CD4-positive, alpha-beta T cell treated with Interleukin-15 for 4 hours (primary cell): ENCODE measurements around the gene FCGR3A.
"Not testable (repeated sequence)": the region's sequence is repeated elsewhere in the genome, so short reads cannot be mapped to it uniquely, and the experiment has no call there.

Experiments
- DNase-seq: peaks from one replicate; pipeline ENCODE4 v3.0.0-alpha.2; 2020; ENCODE audit warnings: low spot score

Gene FCGR3A

DNA sequence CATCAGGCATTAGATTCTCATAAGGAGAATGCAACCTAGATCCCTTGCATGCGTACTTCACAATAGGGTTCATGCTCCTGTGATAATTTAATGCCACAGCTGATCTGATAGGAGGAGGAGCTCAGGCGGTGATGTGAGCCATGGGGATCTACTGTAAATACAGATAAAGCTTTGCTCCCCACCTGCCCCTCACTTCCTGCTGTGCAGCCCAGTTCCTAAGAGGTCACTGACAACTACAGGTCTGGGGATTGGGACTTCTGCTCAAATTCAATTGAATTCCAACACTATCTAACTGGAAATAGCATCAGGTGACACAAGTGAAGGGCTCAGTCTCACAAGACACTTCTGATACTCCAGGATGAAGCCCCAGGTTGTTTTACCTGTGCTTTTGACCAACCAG lies 7.4 kb upstream of the FCGR3A start:
- not testable (repeated sequence) for DNase-seq

DNA sequence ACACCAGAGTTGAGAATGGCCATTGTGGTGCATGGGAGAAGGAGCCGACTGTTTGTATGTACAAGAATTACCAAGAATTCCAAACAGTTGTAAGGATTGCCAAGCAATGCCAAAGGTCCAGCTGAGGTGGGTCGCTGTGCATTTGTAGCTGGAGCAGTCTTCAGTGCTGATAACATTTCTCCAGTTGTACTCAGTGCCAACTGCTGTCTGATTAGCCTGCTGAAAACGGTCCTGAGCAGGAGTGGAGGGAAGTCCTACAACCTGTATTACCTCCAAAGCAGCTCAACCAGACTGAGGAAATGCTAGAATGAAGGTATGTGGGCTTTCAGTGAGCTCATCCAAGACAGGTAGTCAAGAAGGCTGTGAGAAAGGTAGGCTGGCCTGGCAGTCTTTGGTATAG lies 6.5 kb upstream of the FCGR3A start:
- not testable (repeated sequence) for DNase-seq

DNA sequence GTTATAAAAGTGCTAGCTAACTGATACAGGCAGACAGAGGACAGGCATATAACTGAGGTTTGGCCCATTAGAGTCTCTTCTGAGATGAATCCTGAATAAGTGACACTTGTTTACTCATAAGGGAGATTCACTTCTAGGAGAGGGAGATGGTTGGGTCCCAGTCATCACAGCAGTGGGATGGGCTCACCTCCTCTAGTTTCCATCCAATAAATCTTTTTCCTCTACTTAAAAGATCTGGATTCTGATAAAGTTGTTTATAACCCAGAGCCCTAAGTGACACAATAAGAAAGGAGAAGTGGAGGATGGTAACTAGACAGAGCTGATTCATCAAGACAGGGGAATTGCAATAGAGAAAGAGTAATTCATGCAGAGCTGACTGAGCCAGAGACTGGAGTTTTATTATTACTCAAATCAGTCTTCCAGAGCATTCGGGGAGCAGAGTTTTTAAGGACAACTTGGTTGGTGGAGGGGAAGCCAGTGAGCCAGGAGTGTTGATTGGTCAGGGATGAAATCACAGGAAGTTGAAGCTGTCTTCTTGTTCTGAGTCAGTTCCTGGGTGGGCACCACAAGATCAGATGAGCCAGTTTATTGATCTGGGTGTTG lies 5.3 kb upstream of the FCGR3A start:
- peak; percentile 49 for DNase-seq

DNA sequence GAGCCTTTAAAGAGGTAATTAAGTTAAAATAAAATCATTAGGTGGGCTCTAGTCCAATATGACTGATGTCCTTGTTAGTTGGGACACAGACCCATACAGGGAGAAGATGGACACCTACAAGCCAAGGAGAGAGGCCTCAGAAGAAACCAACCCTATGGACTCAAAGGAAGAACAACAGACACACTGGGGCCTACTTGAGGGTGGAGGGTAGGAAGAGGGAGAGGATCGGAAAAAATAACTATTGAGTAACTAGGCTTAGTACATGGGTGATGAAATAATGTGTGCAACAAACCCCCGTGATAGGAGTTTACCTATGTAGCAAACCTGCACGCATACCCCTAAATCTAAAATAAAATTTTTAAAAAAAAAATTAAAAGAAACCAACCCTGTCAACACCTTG lies 4.7 kb upstream of the FCGR3A start:
- not testable (repeated sequence) for DNase-seq

DNA sequence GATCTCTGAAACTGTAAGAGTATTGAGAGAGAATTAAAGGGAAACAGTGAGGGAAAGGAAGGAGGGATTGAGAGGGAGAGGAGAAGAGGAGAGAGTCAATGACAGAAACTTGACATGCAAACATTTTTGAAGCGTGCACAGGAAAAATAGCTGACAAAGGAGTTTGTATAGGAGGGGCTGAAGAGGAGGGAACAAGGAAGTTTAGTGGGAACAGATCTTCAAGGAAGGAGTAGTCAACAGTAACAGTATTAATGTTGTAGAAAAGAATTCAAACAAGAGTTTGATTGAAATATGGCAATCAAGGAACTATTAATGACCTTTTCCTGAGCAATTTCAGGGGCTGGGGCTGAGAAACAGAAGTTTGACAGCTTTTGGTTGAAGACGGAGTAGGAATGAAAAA lies 4.0 kb upstream of the FCGR3A start:
- DNase-seq: not testable (repeated sequence)

DNA sequence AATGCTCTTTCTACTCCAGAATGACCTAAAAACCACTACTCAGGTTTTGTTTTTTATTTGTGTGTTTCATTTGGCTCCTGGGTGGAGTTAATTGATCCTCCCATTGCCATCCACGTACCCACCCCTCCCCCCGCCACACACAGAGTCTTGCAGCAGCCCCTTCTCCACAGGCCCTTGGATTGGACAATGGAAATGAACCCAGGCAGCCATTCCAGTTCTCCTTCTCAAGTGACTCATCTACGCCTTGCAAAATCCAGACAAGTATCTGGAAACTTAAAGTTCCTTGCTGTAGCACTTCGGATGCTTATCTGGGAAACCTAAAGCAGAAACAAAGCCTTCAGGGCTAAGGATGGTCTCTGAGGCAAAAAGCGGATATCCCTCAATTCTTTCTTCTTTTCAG lies 1.3 kb upstream of the FCGR3A start:
- DNase-seq: not testable (repeated sequence)

DNA sequence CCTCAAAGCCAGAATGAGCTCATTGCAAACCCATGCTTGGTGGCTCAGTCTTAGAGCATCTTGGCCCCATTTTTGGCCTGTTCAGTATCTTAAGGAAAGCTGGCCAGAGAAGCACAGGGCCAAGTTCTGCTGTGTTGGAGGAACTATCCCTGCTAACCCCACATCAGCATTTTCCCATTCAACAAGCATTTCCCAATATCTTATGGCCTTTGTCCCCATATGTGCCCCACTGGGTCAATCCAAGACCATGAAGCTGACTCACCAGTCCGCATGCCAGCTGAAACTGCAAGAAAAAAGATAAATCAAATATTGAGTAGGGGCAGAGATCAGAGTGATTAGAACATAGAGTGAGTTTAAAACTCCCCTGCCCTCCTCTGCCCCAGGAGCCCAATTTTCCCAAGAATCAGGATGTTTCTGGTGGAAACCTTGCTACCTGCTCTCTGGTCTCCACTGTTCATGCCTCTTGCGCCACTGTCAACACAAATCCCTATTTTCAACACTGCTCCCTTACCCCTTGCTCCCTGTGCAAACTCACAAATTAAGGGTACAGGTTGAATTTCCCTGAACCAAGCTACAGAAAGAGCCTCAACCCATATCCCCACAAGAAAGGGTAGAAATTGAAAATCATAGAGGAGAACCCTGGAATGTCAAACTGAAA lies 740 bp downstream of the FCGR3A start:
- not testable (repeated sequence) for DNase-seq

DNA sequence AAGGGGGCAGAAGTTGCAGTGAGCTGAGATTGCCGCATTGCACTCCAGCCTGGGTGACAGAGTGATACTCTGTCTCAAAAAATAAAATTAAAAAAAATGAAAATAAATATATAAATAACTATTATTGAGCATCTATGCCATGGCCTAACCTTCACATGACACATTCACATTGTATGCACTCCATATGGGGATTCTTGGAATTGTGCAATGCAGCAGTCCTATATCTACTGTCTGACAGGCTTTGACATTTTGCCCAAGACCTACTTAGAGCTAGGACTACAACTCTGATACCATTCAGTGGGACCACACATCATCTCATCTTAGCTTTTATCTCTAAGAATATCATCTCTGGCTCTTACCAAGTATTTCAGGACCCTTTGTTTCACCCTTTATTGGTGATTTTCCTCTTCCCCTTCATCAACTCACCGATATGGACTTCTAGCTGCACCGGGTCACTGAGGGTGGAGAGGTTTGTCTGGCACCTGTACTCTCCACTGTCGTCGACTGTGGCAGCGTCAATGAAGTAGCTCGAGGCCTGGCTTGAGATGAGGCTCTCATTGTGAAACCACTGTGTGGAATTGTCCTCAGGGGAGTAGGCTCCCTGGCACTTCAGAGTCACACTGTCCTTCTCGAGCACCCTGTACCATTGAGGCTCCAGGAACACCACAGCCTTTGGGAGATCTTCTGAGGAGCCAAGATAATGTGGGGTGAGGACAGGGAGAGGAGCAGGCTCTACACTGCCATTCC lies 1.4 kb downstream of the FCGR3A start:
- DNase-seq: not testable (repeated sequence)

DNA sequence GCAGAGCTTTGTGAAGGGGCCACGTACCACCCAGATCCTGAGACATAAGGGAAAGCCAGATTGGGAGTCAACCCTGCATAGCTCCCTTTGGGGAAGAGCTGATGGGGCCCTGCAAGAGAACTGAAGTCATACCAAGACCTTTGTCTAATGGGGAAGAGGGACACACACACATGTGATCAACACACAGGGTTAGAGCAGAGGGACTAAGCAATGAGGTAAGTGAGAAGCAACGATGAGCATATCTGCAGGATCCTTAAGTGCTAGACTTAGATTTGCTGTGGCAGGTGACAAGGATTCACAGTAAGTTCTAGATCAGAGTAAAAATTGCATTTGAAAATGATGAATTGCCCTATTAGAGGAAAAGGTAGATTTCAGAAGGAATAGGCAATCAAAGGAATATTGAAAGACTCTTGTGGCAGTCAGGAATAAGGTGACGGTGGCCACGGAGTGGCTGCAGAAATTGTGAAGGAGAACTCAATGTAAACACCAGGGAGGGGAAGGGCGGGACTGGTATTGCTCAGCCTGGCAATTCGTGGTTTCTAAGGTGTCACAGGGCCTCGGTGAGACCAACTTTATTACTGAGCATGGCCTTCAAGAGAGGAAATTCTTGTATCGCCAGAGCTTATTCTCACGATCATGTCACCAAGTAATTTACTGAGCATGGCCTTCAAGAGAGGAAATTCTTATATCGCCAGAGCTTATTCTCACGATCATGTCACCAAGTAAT lies 4.5 kb downstream of the FCGR3A start:
- peak; percentile 47 for DNase-seq

DNA sequence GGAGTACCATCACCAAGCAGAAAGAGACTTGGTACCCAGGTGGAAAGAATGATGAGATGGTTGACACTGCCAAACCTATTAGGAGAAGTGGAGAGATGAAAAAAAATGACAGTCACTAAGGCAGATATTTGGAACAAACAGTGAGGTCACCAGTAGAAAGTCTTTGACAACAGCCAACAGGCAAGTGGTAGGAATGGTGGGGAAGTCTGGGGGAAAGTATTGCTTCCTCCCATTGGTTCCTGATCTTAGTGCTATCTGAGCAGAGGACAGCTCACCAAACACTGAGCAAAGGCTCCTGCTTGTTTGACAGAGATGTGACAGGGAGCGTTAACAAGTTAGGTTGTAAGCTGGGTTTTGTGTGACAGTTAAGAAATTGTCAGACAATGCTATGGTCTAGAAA lies 6.5 kb downstream of the FCGR3A start:
- not testable (repeated sequence) for DNase-seq

DNA sequence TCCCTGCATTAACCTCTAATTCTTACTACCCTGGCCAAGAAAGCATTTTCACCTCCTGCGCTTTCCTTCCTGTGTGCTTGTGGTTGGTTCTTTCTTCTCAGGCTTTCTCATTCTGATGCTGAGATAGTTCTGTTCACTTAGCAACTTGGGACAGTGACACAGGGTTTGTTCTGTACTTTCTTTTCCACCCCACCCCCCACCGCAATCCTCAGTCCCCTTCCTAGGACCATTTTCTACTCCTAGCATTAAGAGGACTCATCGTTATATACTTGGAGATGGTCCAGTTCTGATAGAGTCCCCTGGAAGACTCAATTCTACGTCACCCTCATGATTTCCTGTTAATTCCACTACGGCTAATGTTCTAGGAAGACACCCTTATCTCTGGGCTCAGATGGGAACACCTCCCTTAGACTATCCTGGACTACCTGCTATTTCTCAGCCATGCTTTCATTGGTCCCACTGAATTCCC lies 7.5 kb downstream of the FCGR3A start:
- peak; percentile 73 for DNase-seq

DNA sequence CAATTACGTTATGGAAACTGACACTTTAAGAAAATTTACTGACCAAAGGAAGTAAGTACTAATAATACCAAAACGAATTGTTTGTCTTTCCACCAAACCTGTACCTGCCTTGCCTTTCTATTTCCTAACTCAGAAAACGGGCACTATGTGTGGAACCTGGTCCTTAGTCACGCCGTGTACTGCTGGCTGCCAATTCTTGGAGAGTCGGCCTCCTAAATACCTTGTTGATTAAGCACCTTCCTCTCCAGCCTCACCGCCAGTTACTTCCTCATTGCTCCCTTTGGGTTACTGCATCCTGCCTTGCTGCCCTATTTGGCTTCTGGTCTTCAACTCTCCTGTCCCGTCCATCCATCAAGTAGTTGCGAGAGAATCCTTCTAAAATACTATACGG lies 9.1 kb downstream of the FCGR3A start:
- not testable (repeated sequence) for DNase-seq

DNA sequence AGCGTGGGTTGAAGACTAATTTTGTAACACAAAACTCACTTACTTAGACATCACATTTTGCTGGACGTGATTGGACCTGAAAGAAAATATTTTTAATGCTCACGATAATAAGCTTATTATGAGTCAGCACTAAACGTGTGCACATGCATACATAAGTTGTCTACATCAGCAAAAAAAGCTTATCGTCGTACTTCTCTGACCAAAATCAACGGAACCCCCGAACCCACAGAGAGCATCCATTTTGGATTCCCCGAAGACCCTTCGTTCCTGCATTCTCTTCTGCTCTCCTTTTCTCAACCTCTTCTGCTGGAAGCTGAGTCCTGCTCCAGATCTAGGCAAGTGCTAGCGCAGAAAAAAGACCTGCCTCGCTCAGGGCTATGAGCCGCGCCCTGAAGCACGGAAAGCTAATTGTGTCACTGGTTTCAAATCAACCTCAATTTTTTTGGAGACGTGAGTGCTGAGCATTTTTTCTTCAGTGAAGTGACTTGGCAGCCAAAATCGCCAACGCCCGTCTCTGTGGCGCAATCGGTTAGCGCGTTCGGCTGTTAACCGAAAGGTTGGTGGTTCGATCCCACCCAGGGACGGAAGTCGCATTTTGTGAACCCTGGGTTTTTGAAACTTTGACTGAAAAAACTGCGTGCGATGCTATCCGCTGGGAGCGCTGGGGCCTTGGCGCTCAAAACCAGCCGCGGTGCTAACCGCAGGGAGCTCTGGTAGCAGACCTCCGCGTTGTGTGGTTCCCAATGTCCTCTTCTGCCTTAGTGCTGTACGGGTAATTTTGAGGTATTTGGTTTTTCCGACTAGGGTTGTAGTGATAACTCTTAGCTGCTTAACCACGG lies 9.7 kb downstream of the FCGR3A start:
- peak; percentile 93 for DNase-seq

DNA sequence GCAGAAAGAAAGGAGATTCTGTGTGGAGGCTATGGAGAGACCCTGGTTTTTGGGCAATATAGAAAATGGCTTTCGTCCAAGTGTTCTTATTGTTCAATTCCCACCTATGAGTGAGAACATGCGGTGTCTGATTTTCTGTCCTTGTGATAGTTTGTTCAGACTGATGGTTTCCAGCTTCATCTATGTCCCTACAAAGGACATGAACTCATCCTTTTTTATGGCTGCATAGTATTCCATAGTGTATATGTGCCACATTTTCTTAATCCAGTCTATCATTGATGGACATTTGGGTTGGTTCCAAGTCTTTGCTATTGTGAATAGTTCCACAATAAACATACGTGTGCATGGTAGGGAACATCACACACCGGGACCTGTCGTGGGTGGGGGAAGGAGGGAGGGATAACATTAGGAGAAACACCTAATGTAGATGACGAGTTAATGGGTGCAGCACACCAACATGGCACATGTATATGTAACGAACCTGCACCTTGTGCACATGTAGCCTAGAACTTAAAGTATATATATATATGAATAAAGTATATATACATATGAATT lies 10.6 kb downstream of the FCGR3A start:
- DNase-seq: not testable (repeated sequence)

DNA sequence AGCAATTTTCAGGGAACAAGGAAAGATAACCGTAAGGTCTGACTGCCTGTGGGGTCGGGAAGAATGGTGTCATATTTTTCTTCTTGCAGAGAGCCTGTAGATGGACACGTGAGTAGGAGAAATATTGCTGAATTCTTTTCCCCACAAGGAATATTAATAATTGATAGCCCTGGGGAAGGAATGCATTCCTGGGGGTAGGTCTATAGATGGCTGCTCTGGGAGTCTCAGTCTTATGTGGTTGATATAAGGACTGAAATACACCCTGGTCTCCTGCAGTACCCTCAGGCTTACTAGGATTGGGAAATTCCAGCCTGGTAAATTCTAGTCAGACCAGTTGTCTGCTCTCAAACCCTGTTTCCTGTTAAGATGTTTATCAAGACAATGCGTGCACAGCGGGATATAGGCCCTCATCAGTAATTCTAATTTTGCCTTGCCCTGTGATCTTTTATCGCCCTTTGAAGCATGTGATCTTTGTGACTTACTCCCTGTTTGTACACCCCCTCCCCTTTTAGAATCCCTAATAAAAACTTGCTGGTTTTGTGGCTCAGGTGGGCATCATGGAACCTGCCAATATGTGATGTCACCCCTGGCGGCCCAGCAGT lies 12.4 kb downstream of the FCGR3A start:
- not testable (repeated sequence) for DNase-seq

DNA sequence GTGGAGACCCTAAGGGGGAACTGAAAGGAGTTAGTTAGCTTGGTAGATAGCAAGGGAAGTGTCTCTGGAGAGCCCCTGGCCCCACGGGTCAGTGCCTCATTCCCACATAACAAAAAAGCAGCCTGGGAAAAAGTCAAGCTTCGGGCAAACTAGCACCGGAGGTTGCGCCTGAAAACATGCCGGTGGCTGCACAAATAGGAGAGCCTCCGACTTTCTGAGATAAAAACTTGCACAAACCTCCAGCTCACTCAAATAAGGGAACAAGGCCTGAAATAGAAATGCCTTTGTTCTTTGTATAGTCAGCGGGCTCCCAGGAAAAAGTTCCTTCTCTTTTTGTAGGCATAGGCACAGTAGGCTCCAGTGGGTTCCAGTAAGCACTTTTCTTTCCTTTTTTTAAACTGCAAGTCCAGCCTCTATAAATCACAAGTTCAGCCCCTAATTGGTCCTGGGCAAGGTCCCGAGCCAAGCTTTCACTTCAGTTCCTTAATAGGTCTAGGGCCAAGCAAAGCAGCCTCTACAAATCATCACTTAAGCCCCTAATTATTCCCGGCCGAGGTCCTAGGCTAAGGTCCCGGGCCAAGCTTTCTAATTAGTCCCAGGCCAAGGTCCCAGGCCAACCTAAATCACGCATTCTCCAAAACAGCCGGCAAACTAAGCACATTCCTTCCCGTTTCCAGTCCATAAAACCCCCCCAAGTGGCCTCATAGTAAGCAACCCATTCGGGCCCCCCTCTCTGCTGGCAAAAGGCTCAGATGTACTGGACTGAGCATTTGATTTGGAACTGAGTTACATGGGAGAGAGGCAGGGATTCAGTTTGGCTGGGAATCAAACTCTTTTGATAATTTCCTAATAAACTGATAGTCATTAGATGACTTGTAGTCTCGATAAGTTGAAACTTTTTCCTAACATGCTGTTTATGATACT lies 16.7 kb downstream of the FCGR3A start:
- DNase-seq: not testable (repeated sequence)

DNA sequence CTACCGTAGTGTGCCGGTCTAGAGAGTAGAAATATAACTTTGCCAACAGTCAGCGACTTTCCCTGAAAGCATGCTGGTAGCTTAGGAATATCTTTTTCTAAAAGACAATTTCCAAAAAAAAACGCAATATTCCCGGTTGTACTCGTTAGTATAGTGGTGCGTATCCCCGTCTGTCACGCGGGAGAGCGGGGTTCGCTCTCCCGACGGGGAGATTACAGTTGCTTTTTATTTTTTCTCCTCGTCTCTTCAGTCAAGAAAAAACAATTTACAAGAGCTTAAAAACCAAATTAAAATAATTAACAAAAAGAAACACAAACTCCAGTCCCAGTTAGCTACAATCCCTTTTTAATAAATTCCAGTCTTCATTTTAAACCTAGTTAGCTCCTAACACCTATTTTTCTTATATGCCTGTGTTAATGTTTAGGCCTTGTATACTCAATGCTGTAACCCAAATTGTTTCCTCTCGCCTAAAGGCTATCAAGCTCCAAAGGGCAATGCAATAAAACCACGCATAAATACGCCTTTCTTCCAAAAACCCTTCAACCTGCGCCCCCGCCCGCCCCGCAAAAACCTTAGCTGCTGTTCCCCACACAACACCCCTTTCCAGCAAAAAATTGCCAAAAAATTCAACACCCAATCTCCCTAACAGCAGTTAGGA lies 17.5 kb downstream of the FCGR3A start:
- DNase-seq: no peak

DNA sequence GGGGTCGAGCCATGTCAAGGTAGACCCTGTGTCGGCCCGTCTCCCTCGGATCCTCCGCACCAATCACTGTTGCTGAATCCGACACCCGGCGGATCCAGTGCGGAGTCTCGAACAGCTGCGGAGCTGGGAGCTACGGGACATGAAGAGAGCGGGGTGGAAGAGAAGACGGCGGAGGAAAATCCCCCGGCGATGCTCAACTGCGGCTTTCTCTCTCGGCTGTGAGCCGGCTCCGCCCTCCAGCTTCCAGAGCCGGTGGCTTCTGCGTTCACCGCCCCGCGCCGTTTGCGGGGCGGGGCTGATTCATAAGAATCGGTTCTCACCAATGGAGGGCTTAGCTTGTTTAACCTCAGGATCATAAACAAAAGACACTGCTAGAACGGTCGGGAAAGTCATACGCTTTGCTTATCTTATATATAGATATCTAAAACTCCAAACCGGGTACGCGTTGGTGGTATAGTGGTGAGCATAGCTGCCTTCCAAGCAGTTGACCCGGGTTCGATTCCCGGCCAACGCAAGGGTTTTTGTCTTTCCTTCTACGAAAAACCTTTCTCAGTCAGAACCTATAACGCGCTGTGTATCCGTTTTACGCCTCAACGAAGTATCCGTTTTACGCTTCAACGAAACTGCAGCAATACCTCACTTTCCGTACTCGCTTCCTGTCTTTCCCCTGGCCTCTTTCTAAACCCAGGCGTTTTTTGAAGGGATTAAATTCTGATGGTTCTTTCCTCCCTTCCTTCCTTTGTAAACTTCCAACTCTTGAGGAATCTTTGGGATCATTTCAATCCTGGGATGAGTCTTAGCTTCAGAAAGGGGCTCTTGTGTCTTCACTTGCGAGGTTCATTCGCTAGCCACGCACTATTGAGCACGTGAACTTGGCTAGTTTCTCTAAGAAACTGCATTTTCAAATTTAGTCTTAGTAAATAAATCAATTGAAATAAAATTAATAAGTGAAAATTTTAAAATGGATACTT lies 18.7 kb downstream of the FCGR3A start:
- peak; percentile 94 for DNase-seq
